ENCODE data around the gene P4HA2. TPM values are rescaled to one million over a fixed set of nuclear protein-coding genes. Genes with fewer than 3 reads are reported as not detected.

Gene P4HA2
- total RNA-seq, 2 donors from 2014 or later = 53.7 to 79.6 TPM

DNA sequence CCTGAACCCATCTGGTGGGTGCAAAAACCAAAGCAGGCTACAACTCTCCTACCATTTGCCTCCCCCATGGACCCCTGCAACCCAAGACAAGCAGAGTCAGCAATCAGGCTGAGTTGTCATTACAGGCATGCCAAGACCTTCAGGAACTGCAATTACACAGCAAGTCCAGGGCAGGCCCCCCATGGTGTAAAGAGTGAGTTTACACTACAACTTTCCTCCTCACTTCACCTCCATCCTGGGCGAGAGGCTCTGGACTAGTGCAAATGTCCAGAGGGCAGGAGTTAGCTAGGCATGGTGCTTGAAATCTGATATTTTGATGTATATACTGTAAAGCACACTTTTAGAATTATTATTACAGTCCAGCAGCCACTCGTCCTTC is 7.0 kb upstream of the P4HA2 start:
- H3K4me1 ChIP-seq = no peaks in the 10 kb centered on the region
- H3K9ac ChIP-seq (ENCODE audit: low read depth in 2 of 2, low read length in 2 of 2) = no peak overlapping the region
- DNase-seq = no peak
- no peak overlapping the region for H3K27ac ChIP-seq
- TF ChIP-seq CTCF (IDR thresholded peaks at IDR 0.05) = no peak
- no peaks in the 10 kb centered on the region for H3K9me3 ChIP-seq
- H3K27me3 ChIP-seq = no peaks in the 10 kb centered on the region
- intact Hi-C loops (cut with DNase I) = no loop called here
- no peaks in the 10 kb centered on the region for H3K36me3 ChIP-seq
- H3K4me3 ChIP-seq = no peak overlapping the region

DNA sequence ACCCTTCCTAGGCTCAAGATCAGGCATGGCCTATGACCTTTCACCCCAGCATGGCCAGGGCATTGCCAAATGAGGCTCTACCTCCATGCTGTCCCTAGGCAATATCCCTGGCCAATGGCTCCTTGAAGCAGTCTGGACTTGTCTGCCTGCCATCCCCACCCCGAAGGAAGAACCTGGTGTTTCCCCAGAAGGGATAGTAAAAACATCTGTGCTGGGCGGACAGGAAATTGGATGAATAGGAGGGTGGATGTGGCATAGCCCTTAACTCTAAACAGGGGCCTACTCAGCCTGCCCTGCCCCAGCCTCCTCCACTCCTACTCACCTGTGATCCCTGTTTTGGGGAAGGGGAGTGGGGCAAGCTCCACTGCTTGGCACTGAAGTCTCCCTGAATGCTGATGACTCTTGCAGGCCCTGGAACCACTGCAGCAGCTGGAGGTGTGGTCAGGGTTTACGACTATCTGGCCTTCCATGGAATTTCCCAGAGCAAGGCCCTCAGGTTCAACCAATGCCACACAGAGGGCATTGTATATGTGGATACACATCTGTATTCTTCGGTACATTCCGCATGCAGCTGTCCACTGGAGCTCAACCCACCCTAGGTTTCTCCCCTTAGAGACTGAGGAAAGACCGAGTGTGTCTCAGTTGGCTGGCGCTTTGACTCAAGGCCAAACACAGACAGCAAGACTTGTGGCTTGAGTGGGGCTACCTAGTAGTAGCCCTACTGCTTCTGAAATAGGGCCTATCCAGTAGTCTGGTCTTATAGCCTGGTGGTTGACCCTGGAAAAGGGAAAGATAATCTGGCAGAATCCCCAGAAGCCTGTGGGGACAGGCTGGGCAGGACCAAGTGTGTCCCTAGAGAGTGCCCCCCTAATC is 6.4 kb upstream of the P4HA2 start:
- TF ChIP-seq CTCF (IDR thresholded peaks at IDR 0.05) = no peak

GRCh38 chr5:132233081-132233480 is 5.4 kb upstream of the P4HA2 start:
- Histone ChIP-seq H3K36me3 (no peaks in the 10 kb centered on the region), H3K9me3 (no peaks in the 10 kb centered on the region), H3K4me3 (no peak overlapping the region), H3K27ac (no peak overlapping the region), H3K4me1 (no peaks in the 10 kb centered on the region), H3K27me3 (no peaks in the 10 kb centered on the region), H3K9ac (ENCODE audit: low read depth in 2 of 2, low read length in 2 of 2) (no peak overlapping the region)
- intact Hi-C loops (cut with DNase I) = no loop called here
- DNase-seq = no peak
- TF ChIP-seq CTCF (IDR thresholded peaks at IDR 0.05) = no peak

More for the DNA sequence above, 6.4 kb upstream of the P4HA2 start:
- no peak for DNase-seq
- Histone ChIP-seq H3K27ac (no peak overlapping the region), H3K4me1 (no peaks in the 10 kb centered on the region), H3K9me3 (no peaks in the 10 kb centered on the region), H3K4me3 (no peak overlapping the region), H3K9ac (ENCODE audit: low read depth in 2 of 2, low read length in 2 of 2) (no peak overlapping the region), H3K27me3 (no peaks in the 10 kb centered on the region), H3K36me3 (no peaks in the 10 kb centered on the region)
- intact Hi-C loops (cut with DNase I) = no loop called here

GRCh38 chr5:132232465-132232864 is 4.8 kb upstream of the P4HA2 start:
- no peak for DNase-seq
- Histone ChIP-seq H3K36me3 (no peaks in the 10 kb centered on the region), H3K9ac (ENCODE audit: low read depth in 2 of 2, low read length in 2 of 2) (no peak overlapping the region), H3K27ac (no peak overlapping the region), H3K4me3 (no peak overlapping the region), H3K27me3 (no peaks in the 10 kb centered on the region), H3K4me1 (no peaks in the 10 kb centered on the region), H3K9me3 (no peaks in the 10 kb centered on the region)
- TF ChIP-seq CTCF (IDR thresholded peaks at IDR 0.05) = no peak
- intact Hi-C loops (cut with DNase I) = no loop called here

DNA sequence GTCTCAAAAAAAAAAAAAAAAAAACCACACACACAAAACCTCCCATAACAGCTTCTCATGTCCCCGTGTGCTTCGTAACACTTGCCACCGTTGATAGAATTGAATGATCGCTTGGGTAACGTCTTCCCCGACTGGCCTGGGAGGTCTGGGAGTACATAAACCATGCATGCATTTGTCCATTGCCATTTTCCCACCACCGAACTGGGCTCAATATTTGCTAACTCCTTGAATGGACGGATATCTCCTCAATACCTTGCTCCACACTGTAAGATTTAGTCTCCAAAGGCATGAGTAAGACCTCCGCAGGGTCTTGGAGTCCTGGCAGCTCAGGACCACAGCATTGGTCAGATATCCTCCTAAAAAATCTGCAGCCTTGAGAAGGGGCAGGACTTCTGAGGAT is 3.2 kb upstream of the P4HA2 start:
- no peaks in the 10 kb centered on the region for H3K27me3 ChIP-seq
- no peak for DNase-seq
- H3K4me1 ChIP-seq = no peaks in the 10 kb centered on the region
- no peaks in the 10 kb centered on the region for H3K36me3 ChIP-seq
- TF ChIP-seq CTCF (IDR thresholded peaks at IDR 0.05) = no peak
- no peak overlapping the region for H3K4me3 ChIP-seq
- no peaks in the 10 kb centered on the region for H3K9me3 ChIP-seq
- no peak overlapping the region for H3K27ac ChIP-seq
- H3K9ac ChIP-seq (ENCODE audit: low read depth in 2 of 2, low read length in 2 of 2) = no peak overlapping the region
- intact Hi-C loops (cut with DNase I) = no loop called here

All from colonic mucosa (tissue), 4 donors.